Measurements from ENCODE around the gene PAM.

The PAM gene

GRCh38 chr5:102924963-102925362, 169.9 kb downstream of the PAM start:
- in situ Hi-C loops (cut with MboI; ENCODE audit: low sequenced_read_pairs) = no loop called here

GRCh38 chr5:102927007-102927406, 171.9 kb downstream of the PAM start:
- in situ Hi-C loops (cut with MboI; ENCODE audit: low sequenced_read_pairs) = no loop called here

GRCh38 chr5:102930244-102930643, 175.1 kb downstream of the PAM start:
- in situ Hi-C loops (cut with MboI; ENCODE audit: low sequenced_read_pairs) = no loop called here

GRCh38 chr5:102931085-102931725, 176.1 kb downstream of the PAM start:
- in situ Hi-C loops (cut with MboI; ENCODE audit: low sequenced_read_pairs) = no loop called here

- in situ Hi-C loops (cut with MboI; ENCODE audit: low sequenced_read_pairs) = no loop called here
Observed at GRCh38 chr5:102932781-102933180, 177.7 kb downstream of the PAM start.

- in situ Hi-C loops (cut with MboI; ENCODE audit: low sequenced_read_pairs) = no loop called here
Observed at GRCh38 chr5:102933316-102933715, 178.2 kb downstream of the PAM start.

- in situ Hi-C loops (cut with MboI; ENCODE audit: low sequenced_read_pairs) = no loop called here
Observed at GRCh38 chr5:102933721-102934459, 178.8 kb downstream of the PAM start.

GRCh38 chr5:102937894-102938293, 182.8 kb downstream of the PAM start:
- in situ Hi-C loops (cut with MboI; ENCODE audit: low sequenced_read_pairs) = no loop called here

GRCh38 chr5:102941111-102941510, 186.0 kb downstream of the PAM start:
- in situ Hi-C loops (cut with MboI; ENCODE audit: low sequenced_read_pairs) = no loop called here

GRCh38 chr5:102946414-102946813, 191.3 kb downstream of the PAM start:
- in situ Hi-C loops (cut with MboI; ENCODE audit: low sequenced_read_pairs) = no loop called here

- in situ Hi-C loops (cut with MboI; ENCODE audit: low sequenced_read_pairs) = no loop called here
Observed at GRCh38 chr5:102946971-102947370, 191.9 kb downstream of the PAM start.

GRCh38 chr5:102955488-102955887, 200.4 kb downstream of the PAM start:
- in situ Hi-C loops (cut with MboI; ENCODE audit: low sequenced_read_pairs) = no loop called here

GRCh38 chr5:102956599-102956998, 201.5 kb downstream of the PAM start:
- in situ Hi-C loops (cut with MboI; ENCODE audit: low sequenced_read_pairs) = no loop called here

GRCh38 chr5:102957141-102957540, 202.0 kb downstream of the PAM start:
- in situ Hi-C loops (cut with MboI; ENCODE audit: low sequenced_read_pairs) = no loop called here

GRCh38 chr5:102958481-102959011, 203.4 kb downstream of the PAM start:
- in situ Hi-C loops (cut with MboI; ENCODE audit: low sequenced_read_pairs) = no loop called here

GRCh38 chr5:102959055-102959454, 203.9 kb downstream of the PAM start:
- in situ Hi-C loops (cut with MboI; ENCODE audit: low sequenced_read_pairs) = no loop called here

GRCh38 chr5:102961671-102962070, 206.6 kb downstream of the PAM start:
- in situ Hi-C loops (cut with MboI; ENCODE audit: low sequenced_read_pairs) = no loop called here

GRCh38 chr5:102965653-102966052, 210.5 kb downstream of the PAM start:
- in situ Hi-C loops (cut with MboI; ENCODE audit: low sequenced_read_pairs) = no loop called here

- in situ Hi-C loops (cut with MboI; ENCODE audit: low sequenced_read_pairs) = no loop called here
Observed at GRCh38 chr5:102969641-102970040, 214.5 kb downstream of the PAM start.

- in situ Hi-C loops (cut with MboI; ENCODE audit: low sequenced_read_pairs) = no loop called here
Observed at GRCh38 chr5:102971676-102972293, 216.7 kb downstream of the PAM start.

- in situ Hi-C loops (cut with MboI; ENCODE audit: low sequenced_read_pairs) = no loop called here
Observed at GRCh38 chr5:102974177-102974576, 219.1 kb downstream of the PAM start.

- in situ Hi-C loops (cut with MboI; ENCODE audit: low sequenced_read_pairs) = no loop called here
Observed at GRCh38 chr5:102975045-102975444, 219.9 kb downstream of the PAM start.
